Liver (tissue), 3 donors: ENCODE results near the gene COL19A1.

Experiments
- CTCF ChIP-seq: fragments of 150-350 bp; IDR thresholded peaks from 2 replicates; pipeline ENCODE4 v1.5.1; 2017; ENCODE audit warnings: improper control_type of control experiment, low read depth, low read length; ENCODE audit not compliant: missing input control
- EGR1 ChIP-seq, 2 donors: IDR thresholded peaks; 2 replicates each; pipeline ENCODE4 v1.6.1; 2016 to 2018; ENCODE audit warnings: antibody characterized with exemption in 2 of 2, low read depth in 2 of 2
- FOXA2 ChIP-seq: IDR thresholded peaks from 2 replicates; pipeline ENCODE4 v1.6.1; 2016; ENCODE audit warnings: antibody characterized with exemption
- GABPA ChIP-seq, 2 donors: IDR thresholded peaks in 1 of 2; conservative IDR thresholded peaks in 1 of 2; 2 replicates each; pipeline ENCODE4 v1.6.1; 2016; ENCODE audit warnings: antibody characterized with exemption in 2 of 2, mild to moderate bottlenecking in 1 of 2, moderate library complexity in 1 of 2
- HNF4A ChIP-seq, 2 donors: conservative IDR thresholded peaks; 2 replicates each; pipeline ENCODE4 v1.6.1; 2016; ENCODE audit warnings: antibody characterized with exemption in 2 of 2, mild to moderate bottlenecking in 2 of 2
- MAX ChIP-seq: IDR thresholded peaks from 2 replicates; pipeline ENCODE4 v1.6.1; 2016; ENCODE audit warnings: antibody characterized with exemption
- RAD21 ChIP-seq, 2 donors: IDR thresholded peaks; 2 replicates each; pipeline ENCODE4 v1.6.1; 2016; ENCODE audit warnings: antibody characterized with exemption in 2 of 2, mild to moderate bottlenecking in 2 of 2
- REST ChIP-seq: IDR thresholded peaks from 2 replicates; pipeline ENCODE4 v1.6.1; 2016; ENCODE audit warnings: antibody characterized with exemption, mild to moderate bottlenecking
- TAF1 ChIP-seq: conservative IDR thresholded peaks from 2 replicates; pipeline ENCODE4 v1.6.1; 2016; ENCODE audit warnings: antibody characterized with exemption, mild to moderate bottlenecking
- ZBTB33 ChIP-seq: IDR thresholded peaks from 2 replicates; pipeline ENCODE4 v1.6.1; 2016; ENCODE audit warnings: antibody characterized with exemption
- donor health status: healthy.
- donor health status: healthy.

- TF ChIP-seq EGR1 (IDR thresholded peaks at IDR 0.05; ENCODE audit: low read depth in 2 of 2) (no peak), TAF1 (no peak), MAX (no peak), CTCF (no peak), HNF4A (conservative IDR thresholded peaks at IDR 0.05) (no peak), FOXA2 (no peak), ZBTB33 (no peak), GABPA (IDR thresholded peaks at IDR 0.05 in 1 of 2, conservative IDR thresholded peaks at IDR 0.05 in 1 of 2) (no peak), REST (no peak), RAD21 (IDR thresholded peaks at IDR 0.05) (no peak)
Observed at GRCh38 chr6:69945192-69945591, 78.8 kb downstream of the COL19A1 start.
